OCI-LY7 (cell line): ENCODE results near the gene TOR1A.

Experiments used
- EZH2phosphoT487 ChIP-seq: fragments of 200-600 bp; sonication (generic); IDR thresholded peaks from 2 replicates; pipeline ENCODE4 v1.6.1; 2018; ENCODE audit warnings: low read depth, borderline replicate concordance, mild to moderate bottlenecking, mixed run types, antibody characterized with exemption, low read length, moderate library complexity, mixed read lengths
- TF ChIP-seq, protein P1 (sequence below): fragments of 200-600 bp; sonication (generic); conservative IDR thresholded peaks from 2 replicates; pipeline ENCODE4 v1.5.1; 2014; ENCODE audit warnings: mild to moderate bottlenecking, antibody characterized with exemption, low read length, moderate library complexity, mixed read lengths

- TF ChIP-seq, protein P1, sequence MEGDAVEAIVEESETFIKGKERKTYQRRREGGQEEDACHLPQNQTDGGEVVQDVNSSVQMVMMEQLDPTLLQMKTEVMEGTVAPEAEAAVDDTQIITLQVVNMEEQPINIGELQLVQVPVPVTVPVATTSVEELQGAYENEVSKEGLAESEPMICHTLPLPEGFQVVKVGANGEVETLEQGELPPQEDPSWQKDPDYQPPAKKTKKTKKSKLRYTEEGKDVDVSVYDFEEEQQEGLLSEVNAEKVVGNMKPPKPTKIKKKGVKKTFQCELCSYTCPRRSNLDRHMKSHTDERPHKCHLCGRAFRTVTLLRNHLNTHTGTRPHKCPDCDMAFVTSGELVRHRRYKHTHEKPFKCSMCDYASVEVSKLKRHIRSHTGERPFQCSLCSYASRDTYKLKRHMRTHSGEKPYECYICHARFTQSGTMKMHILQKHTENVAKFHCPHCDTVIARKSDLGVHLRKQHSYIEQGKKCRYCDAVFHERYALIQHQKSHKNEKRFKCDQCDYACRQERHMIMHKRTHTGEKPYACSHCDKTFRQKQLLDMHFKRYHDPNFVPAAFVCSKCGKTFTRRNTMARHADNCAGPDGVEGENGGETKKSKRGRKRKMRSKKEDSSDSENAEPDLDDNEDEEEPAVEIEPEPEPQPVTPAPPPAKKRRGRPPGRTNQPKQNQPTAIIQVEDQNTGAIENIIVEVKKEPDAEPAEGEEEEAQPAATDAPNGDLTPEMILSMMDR: no peak
- no peak for TF ChIP-seq EZH2phosphoT487
These were observed 27.9 kb upstream of the TOR1A start for GRCh38 chr9:129851821-129852220.
